Right atrium auricular region (tissue), 2 donors: ENCODE results near the gene MTUS2. TPM values are rescaled to one million over a fixed set of nuclear protein-coding genes. Genes with fewer than 3 reads are reported as not detected.

ENCODE experiments used
- DNase-seq: peaks from one replicate; pipeline ENCODE4 v3.0.0-alpha.2; 2019; ENCODE audit warnings: low spot score
- H3K27ac ChIP-seq, 2 donors: fragments of 200-600 bp; sonication (generic); 1 replicate in 1 of 2; 2 replicates in 1 of 2; pipeline ENCODE4 v1.5.1; 2016 to 2019
- H3K27me3 ChIP-seq, 2 donors: fragments of 200-600 bp; sonication (generic); one replicate each; pipeline versions ENCODE4 v1.5.1 to v1.6.0; 2017 to 2019
- H3K36me3 ChIP-seq: fragments of 200-600 bp; sonication (generic); one replicate; pipeline ENCODE4 v1.5.1; 2016
- H3K4me1 ChIP-seq, 2 donors: fragments of 200-600 bp; sonication (generic); one replicate each; pipeline versions ENCODE4 v1.5.1 to v1.6.0; 2017 to 2019
- H3K4me3 ChIP-seq, 2 donors: fragments of 200-600 bp; sonication (generic); 1 replicate in 1 of 2; 2 replicates in 1 of 2; pipeline ENCODE4 v1.5.1; 2017 to 2019; ENCODE audit warnings: mild to moderate bottlenecking in 1 of 2, moderate library complexity in 1 of 2
- H3K9me3 ChIP-seq, 2 donors: fragments of 200-600 bp; sonication (generic); one replicate each; pipeline ENCODE4 v1.5.1; 2019
- total RNA-seq, 2 donors: library from RNA; depleted of rRNA; stranded (reverse); fragments of >200 nt; gene quantifications; one replicate each; pipeline ENCODE4 v1.1.0, GENCODE V29; 2016
- TF ChIP-seq, protein P1 (sequence below), 2 donors: fragments of 200-600 bp; sonication (generic); IDR thresholded peaks; one replicate each; pipeline ENCODE4 v1.5.1; 2019; ENCODE audit warnings: antibody characterized with exemption in 2 of 2

MTUS2 gene
- total RNA-seq, 2 donors from 2014 or later, result 34.6 to 142 TPM

DNA sequence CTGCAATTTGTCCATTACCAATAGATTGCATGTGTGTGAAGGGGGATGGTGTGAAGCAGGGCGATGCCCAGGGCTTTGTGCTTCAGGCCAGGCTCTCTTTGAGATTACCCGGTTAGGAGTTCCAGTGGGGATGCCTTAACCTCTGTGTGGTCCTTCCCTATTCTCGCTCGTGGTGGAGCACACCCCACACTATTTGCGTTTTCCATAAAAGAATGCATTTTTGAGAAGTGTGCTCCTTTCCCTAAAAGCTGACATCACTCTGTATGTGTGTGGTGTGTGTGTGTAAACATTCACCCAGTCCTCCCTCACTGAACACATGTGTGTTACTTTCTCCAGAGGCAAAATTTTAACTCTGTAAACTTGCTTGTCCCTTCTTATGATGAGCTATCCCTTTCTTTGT is 467.1 kb downstream of the MTUS2 start:
- TF ChIP-seq, protein P1, sequence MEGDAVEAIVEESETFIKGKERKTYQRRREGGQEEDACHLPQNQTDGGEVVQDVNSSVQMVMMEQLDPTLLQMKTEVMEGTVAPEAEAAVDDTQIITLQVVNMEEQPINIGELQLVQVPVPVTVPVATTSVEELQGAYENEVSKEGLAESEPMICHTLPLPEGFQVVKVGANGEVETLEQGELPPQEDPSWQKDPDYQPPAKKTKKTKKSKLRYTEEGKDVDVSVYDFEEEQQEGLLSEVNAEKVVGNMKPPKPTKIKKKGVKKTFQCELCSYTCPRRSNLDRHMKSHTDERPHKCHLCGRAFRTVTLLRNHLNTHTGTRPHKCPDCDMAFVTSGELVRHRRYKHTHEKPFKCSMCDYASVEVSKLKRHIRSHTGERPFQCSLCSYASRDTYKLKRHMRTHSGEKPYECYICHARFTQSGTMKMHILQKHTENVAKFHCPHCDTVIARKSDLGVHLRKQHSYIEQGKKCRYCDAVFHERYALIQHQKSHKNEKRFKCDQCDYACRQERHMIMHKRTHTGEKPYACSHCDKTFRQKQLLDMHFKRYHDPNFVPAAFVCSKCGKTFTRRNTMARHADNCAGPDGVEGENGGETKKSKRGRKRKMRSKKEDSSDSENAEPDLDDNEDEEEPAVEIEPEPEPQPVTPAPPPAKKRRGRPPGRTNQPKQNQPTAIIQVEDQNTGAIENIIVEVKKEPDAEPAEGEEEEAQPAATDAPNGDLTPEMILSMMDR (IDR thresholded peaks at IDR 0.05), result no peak
- no peak for DNase-seq
- H3K27ac ChIP-seq, result no peak overlapping the region
- H3K4me3 ChIP-seq, result no peak overlapping the region
- no peaks in the 10 kb centered on the region for H3K9me3 ChIP-seq
- no peaks in the 10 kb centered on the region for H3K4me1 ChIP-seq
- no peaks in the 10 kb centered on the region for H3K36me3 ChIP-seq
- H3K27me3 ChIP-seq, result no peaks in the 10 kb centered on the region

DNA sequence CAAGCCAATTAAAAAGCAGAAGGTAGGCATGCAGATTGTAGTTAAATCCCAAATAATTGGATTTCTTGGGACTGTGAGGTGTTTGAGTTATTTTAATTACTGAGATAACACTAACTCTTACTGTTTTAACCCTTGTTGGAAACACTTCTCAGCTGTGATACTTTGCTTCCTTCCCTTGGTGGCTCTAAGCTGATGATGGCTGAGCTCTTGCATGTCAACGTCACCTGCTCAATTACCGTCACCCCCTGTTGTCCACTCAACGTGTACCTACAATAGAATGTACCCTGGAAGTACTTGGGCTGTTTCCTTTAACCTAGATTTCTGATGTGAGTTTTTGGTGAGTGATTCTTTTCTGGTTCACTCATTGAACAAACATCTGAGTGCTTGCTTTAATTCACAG is 471.9 kb downstream of the MTUS2 start:
- H3K27me3 ChIP-seq, result no peaks in the 10 kb centered on the region
- H3K36me3 ChIP-seq, result no peaks in the 10 kb centered on the region
- TF ChIP-seq, protein P1 (IDR thresholded peaks at IDR 0.05), result no peak
- H3K27ac ChIP-seq, result no peak overlapping the region
- H3K4me1 ChIP-seq, result no peaks in the 10 kb centered on the region
- no peak for DNase-seq
- H3K9me3 ChIP-seq, result no peaks in the 10 kb centered on the region
- no peak overlapping the region for H3K4me3 ChIP-seq

DNA sequence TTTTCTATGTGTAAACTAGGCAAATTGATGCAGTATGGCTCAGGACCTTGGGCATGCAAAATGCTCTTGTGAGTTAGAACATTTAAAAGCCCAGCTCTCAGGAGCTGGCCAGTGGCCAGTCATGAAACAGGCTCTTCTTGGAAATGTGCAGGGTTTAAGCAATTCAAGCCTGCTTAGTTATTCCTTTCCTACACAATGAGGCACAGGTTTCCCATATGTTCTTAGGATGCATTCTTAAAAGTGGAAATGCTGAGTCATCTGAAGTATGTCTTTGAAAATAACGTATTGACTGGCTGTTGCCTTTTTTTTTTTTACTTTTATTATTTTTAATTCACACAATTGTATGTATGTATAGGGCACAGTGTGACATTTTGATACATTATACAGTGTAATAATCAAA is 474.7 kb downstream of the MTUS2 start:
- H3K4me3 ChIP-seq, result no peak overlapping the region
- H3K36me3 ChIP-seq, result no peaks in the 10 kb centered on the region
- no peaks in the 10 kb centered on the region for H3K4me1 ChIP-seq
- no peaks in the 10 kb centered on the region for H3K27me3 ChIP-seq
- H3K27ac ChIP-seq, result no peak overlapping the region
- TF ChIP-seq, protein P1 (IDR thresholded peaks at IDR 0.05), result no peak
- no peak for DNase-seq
- no peaks in the 10 kb centered on the region for H3K9me3 ChIP-seq

DNA sequence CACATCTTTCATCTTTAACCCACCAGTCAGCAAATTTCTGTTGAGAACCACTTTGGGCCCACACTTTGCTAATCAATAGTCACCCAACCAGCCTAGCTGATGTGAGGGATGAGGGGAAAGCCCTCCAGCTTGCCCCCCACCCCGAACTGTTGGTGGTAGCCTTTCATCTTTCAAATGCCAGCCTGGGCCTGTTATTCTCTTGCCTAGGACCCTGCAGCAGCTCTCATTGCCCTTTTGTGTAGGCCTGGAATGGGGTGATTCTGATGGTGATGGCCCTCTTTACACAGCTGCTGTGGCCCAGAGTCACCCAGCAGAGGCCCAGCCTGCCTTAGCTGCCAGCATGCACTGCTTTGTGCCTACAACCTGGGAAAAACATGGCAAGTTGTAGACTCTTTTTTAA is 480.9 kb downstream of the MTUS2 start:
- H3K27ac ChIP-seq, result no peak overlapping the region
- no peaks in the 10 kb centered on the region for H3K36me3 ChIP-seq
- no peaks in the 10 kb centered on the region for H3K9me3 ChIP-seq
- no peak for DNase-seq
- H3K4me1 ChIP-seq, result no peaks in the 10 kb centered on the region
- TF ChIP-seq, protein P1 (IDR thresholded peaks at IDR 0.05), result no peak
- no peaks in the 10 kb centered on the region for H3K27me3 ChIP-seq
- H3K4me3 ChIP-seq, result no peak overlapping the region

DNA sequence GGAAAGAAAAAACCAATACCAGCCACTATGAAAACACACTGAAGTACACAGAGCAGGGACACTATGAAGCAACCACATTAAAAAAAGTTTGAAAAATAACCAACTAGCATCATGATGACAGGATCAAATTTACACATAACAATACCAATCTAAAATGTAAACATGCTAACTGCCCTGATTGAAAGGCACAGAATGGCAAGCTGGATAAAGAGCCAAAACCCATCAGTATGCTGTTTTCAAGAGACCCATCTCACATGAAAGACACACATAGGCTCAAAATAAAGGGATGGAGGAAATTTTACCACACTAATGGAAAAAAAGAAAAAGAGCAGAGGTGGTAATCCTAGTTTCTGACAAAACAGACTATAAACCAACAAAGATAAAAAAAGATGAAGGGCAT is 484.0 kb downstream of the MTUS2 start:
- TF ChIP-seq, protein P1 (IDR thresholded peaks at IDR 0.05), result no peak
- no peaks in the 10 kb centered on the region for H3K27me3 ChIP-seq

DNA sequence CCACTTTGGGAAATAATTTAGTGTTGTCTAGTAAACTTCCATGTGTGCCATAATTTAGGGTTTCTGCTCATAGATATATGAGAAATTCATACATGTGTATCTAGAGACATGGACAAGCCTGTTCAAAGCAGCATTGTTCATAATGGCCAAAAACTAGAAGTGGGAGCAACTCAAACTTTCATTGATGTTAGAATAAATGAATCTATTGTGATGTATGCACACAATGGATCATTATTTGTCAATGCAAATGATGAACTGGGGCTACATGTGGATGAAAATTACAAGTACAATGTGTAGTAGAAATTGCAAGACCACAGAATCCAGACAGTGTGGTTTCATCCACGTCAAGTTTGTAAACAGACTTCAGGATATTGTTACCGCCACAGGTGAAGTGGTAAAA is 490.7 kb downstream of the MTUS2 start:
- Histone ChIP-seq H3K27ac (no peak overlapping the region), H3K4me1 (no peaks in the 10 kb centered on the region), H3K27me3 (no peaks in the 10 kb centered on the region), H3K9me3 (no peaks in the 10 kb centered on the region), H3K4me3 (no peak overlapping the region), H3K36me3 (no peaks in the 10 kb centered on the region)
- TF ChIP-seq, protein P1 (IDR thresholded peaks at IDR 0.05), result no peak
- no peak for DNase-seq

More for the DNA sequence above, 484.0 kb downstream of the MTUS2 start:
- H3K4me3 ChIP-seq, result no peak overlapping the region
- no peaks in the 10 kb centered on the region for H3K36me3 ChIP-seq
- no peaks in the 10 kb centered on the region for H3K4me1 ChIP-seq
- H3K9me3 ChIP-seq, result no peaks in the 10 kb centered on the region
- no peak overlapping the region for H3K27ac ChIP-seq
- no peak for DNase-seq
